Colonic mucosa (tissue), 4 donors: ENCODE results near the gene STARD4. TPM values are rescaled to one million over a fixed set of nuclear protein-coding genes. Genes with fewer than 3 reads are reported as not detected.

Source experiments
- DNase-seq: peaks from one replicate; pipeline ENCODE4 v3.0.0-alpha.2; 2020
- H3K27ac ChIP-seq: fragments of 200-600 bp; one replicate; pipeline ENCODE4 v1.8.0; 2021
- H3K27me3 ChIP-seq: fragments of 200-600 bp; one replicate; pipeline ENCODE4 v1.8.0; 2021
- H3K36me3 ChIP-seq: fragments of 200-600 bp; one replicate; pipeline ENCODE4 v1.8.0; 2021
- H3K4me1 ChIP-seq: fragments of 200-600 bp; one replicate; pipeline ENCODE4 v1.8.0; 2021; ENCODE audit warnings: mild to moderate bottlenecking
- H3K4me3 ChIP-seq: fragments of 200-600 bp; one replicate; pipeline ENCODE4 v1.8.0; 2021
- H3K9ac ChIP-seq, 2 donors: one replicate each; pipeline ENCODE4 v1.7.0; 2013; ENCODE audit warnings: control low read depth in 2 of 2, low read depth in 2 of 2, low read length in 2 of 2
- H3K9me3 ChIP-seq: fragments of 200-600 bp; one replicate; pipeline ENCODE4 v1.8.0; 2021
- intact Hi-C: fragments of 100-400 bp; cut with DNase I; formaldehyde crosslinking; loops from one replicate; pipeline ENCODE4 v1.14.1; 2022
- total RNA-seq, 2 donors: library from RNA; stranded (reverse); fragmentation: NEBNext Ultra II Directional in 1 of 2; extraction: Animal tissue kit (Norgen Biotek cat#: 25700) in 1 of 2; gene quantifications; one replicate each; pipeline ENCODE4 v1.2.1, GENCODE V29; 2021
- TF ChIP-seq, protein P1 (sequence below): fragments of 200-600 bp; IDR thresholded peaks from one replicate; pipeline ENCODE4 v1.8.0; 2022; ENCODE audit warnings: antibody characterized with exemption, mild to moderate bottlenecking
- donor health status: healthy.
- donor health status: DM: no; HTN: no; CAD: no.
- donor health status: DM: no; HTN: no; CAD: no.

The STARD4 gene
- total RNA-seq, 2 donors from 2014 or later = 29.0 to 90.0 TPM

DNA sequence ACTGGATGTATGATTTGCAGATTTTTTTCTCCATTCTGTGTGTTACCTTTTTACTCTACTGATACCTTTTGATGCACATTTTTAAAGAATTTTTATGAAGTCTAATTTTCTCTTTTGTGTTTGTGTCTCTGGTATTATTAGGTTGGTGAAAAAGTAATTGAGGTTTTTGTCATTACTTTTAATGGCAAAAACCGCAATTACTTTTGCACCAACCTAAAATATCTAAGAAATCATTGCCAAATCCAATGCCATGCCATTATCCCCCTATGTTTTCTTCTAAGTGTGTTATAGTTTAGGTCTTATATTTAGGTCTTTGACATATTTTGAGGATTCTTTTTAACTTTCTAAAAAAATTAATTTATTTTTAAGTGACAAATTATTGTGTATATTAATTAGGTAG is 43.4 kb upstream of the STARD4 start:
- H3K36me3 ChIP-seq = no peaks in the 10 kb centered on the region
- TF ChIP-seq, protein P1, sequence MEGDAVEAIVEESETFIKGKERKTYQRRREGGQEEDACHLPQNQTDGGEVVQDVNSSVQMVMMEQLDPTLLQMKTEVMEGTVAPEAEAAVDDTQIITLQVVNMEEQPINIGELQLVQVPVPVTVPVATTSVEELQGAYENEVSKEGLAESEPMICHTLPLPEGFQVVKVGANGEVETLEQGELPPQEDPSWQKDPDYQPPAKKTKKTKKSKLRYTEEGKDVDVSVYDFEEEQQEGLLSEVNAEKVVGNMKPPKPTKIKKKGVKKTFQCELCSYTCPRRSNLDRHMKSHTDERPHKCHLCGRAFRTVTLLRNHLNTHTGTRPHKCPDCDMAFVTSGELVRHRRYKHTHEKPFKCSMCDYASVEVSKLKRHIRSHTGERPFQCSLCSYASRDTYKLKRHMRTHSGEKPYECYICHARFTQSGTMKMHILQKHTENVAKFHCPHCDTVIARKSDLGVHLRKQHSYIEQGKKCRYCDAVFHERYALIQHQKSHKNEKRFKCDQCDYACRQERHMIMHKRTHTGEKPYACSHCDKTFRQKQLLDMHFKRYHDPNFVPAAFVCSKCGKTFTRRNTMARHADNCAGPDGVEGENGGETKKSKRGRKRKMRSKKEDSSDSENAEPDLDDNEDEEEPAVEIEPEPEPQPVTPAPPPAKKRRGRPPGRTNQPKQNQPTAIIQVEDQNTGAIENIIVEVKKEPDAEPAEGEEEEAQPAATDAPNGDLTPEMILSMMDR = no peak
- no peaks in the 10 kb centered on the region for H3K4me1 ChIP-seq
- intact Hi-C loops = no loop called here
- DNase-seq = no peak
- no peaks in the 10 kb centered on the region for H3K9me3 ChIP-seq
- H3K27me3 ChIP-seq = no peaks in the 10 kb centered on the region
- no peak overlapping the region for H3K27ac ChIP-seq
- no peak overlapping the region for H3K9ac ChIP-seq
- H3K4me3 ChIP-seq = no peak overlapping the region

DNA sequence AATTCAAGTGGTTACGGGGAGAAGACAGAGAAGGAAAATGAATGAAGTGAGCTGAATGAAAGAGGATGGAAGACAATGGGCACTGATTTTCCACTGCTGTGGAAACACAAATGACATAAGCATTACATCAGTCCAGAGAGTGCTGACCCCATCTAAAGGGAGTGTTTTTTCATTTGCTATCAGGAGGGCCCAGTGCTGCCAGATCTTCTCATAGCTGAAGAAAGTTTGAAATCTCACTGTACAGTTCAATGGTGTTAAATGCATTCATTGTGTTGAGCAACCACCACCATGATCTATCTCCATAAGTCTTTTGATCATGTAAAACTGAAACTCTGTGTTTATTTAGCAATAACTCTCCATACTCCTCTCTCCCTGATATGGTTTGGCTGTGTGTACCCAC is 41.5 kb upstream of the STARD4 start:
- H3K9ac ChIP-seq = no peak overlapping the region
- no peak overlapping the region for H3K27ac ChIP-seq
- DNase-seq = no peak
- intact Hi-C loops = no loop called here
- no peaks in the 10 kb centered on the region for H3K27me3 ChIP-seq
- H3K36me3 ChIP-seq = no peaks in the 10 kb centered on the region
- no peaks in the 10 kb centered on the region for H3K9me3 ChIP-seq
- no peaks in the 10 kb centered on the region for H3K4me1 ChIP-seq
- H3K4me3 ChIP-seq = no peak overlapping the region
- TF ChIP-seq, protein P1 = no peak

DNA sequence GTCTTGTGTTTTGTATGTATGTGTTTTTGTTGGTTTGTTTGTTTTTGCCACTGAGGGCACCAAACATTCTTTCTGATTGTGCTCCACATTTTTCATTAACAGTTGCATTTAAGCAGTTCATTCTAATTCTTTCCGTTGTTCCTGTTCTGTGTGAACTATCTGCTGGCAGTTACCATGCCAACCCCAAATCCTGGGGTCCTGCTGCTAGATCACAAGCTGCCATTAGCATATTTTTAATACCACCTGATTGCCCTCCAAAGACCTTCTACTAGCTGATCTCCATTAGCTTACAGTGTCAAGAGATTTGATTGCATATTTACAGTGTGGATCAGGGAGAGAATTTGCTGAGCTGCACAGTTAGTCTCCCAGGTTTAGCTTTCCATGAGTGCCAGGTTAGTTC is 40.6 kb upstream of the STARD4 start:
- H3K9ac ChIP-seq = no peak overlapping the region
- no peak overlapping the region for H3K27ac ChIP-seq
- DNase-seq = no peak
- H3K36me3 ChIP-seq = no peaks in the 10 kb centered on the region
- no peak overlapping the region for H3K4me3 ChIP-seq
- no peaks in the 10 kb centered on the region for H3K4me1 ChIP-seq
- H3K27me3 ChIP-seq = no peaks in the 10 kb centered on the region
- no peaks in the 10 kb centered on the region for H3K9me3 ChIP-seq
- intact Hi-C loops = no loop called here
- TF ChIP-seq, protein P1 = no peak

DNA sequence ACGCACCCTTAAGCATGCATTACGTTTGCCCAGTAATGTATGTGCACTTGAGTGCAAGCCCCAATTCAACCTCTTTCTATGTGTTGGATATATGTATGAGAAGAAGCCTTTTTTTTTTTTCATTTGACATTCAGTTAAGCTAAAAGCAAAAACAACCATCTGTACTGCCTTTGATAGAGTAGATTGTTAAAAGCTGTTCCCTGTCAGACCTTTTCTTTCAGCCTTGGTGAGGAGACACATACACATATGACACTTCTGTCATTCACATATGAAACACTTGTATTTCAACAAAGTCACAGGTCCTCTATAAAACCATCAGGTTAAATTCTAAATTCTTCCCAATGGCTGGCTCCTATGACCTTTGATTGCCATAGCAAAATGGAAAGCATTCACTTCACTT is 40.2 kb upstream of the STARD4 start:
- H3K27me3 ChIP-seq = no peaks in the 10 kb centered on the region
- H3K4me1 ChIP-seq = no peaks in the 10 kb centered on the region
- TF ChIP-seq, protein P1 = no peak
- no peak overlapping the region for H3K27ac ChIP-seq
- intact Hi-C loops = no loop called here
- H3K9me3 ChIP-seq = no peaks in the 10 kb centered on the region
- no peaks in the 10 kb centered on the region for H3K36me3 ChIP-seq
- no peak overlapping the region for H3K9ac ChIP-seq
- no peak overlapping the region for H3K4me3 ChIP-seq
- DNase-seq = no peak

DNA sequence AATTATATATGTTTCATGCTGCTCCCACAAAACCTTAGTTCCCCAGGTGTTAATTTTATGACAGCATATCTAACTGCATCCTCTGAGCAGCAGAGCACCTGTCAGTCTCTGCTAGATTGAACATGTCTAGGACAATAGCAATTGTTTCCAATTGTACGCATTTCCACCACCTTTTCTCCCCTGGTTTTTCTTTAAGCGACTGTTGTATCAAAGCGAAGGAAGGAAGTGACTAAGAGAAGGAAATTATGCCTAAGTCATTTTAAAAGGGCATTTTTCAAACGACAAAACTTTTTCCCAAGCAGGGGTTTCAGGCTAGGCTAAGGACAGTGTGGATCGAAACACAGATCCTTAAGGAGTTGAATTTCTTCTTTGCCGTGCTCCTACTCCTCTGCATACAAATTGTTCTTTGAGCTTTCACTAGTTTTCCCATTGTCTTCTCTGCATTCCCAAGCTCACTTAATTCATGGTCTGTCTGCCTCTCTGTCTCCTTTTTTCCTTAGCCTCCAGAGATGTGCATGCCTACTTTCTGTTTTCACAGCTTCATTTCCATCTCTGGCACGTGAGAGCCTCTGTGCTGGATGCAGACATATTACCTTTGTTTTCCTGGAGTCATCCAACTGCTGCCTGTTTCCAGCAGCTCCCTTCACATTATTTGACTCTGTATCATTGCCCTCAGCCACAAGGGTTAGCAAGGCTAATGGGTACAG is 39.4 kb upstream of the STARD4 start:
- DNase-seq = no peak
- intact Hi-C loops = loop anchor here (2.0 kb wide), 1 partner anchor 595 kb away; no protein-coding TSS in a partner anchor
- H3K27ac ChIP-seq = no peak overlapping the region
- H3K4me1 ChIP-seq = no peaks in the 10 kb centered on the region
- H3K9me3 ChIP-seq = no peaks in the 10 kb centered on the region
- no peak overlapping the region for H3K4me3 ChIP-seq
- H3K27me3 ChIP-seq = no peaks in the 10 kb centered on the region
- H3K36me3 ChIP-seq = no peaks in the 10 kb centered on the region
- no peak overlapping the region for H3K9ac ChIP-seq
- TF ChIP-seq, protein P1 = no peak
